T47D (cell line): ENCODE measurements around the gene TRIM45.

ENCODE experiments used
- DNase-seq, 2 experiments: peaks; one replicate each; pipeline versions ENCODE4 v3.0.0 to v3.0.0-alpha.2; 2011 to 2012; ENCODE audit warnings: low read depth in 1 of 2, low spot score in 1 of 2
- JUND ChIP-seq: IDR thresholded peaks from 2 replicates; pipeline ENCODE4 v1.6.1; 2012; ENCODE audit warnings: low read depth
- in situ Hi-C: cut with HindIII; loops from 2 replicates; pipeline ENCODE4 v1.10.0; 2016; ENCODE audit warnings: low sequenced_read_pairs, low pct_unique_long_range_greater_than_20kb

The TRIM45 gene

DNA sequence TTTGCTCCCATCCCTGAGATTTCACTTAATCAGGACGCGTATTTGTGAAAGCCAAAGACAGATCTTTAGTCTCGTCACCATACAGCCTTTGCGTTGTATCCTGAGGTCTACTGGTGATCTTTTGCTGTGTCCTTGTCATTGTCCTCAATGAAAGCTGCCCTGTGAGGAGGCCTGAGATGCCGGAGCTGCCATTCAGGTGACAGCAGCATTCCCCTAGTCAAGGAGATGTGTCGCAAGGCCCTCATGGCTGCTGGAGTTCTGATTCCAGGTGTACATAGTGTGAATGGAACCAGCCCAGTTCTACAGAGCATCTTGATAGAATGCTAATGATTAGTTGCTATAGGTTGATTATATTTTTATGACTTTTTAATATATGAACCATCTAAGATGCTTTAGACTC lies 37.3 kb downstream of the TRIM45 start:
- no peak for DNase-seq
- no peak for TF ChIP-seq JUND
- in situ Hi-C loops = no loop called here

DNA sequence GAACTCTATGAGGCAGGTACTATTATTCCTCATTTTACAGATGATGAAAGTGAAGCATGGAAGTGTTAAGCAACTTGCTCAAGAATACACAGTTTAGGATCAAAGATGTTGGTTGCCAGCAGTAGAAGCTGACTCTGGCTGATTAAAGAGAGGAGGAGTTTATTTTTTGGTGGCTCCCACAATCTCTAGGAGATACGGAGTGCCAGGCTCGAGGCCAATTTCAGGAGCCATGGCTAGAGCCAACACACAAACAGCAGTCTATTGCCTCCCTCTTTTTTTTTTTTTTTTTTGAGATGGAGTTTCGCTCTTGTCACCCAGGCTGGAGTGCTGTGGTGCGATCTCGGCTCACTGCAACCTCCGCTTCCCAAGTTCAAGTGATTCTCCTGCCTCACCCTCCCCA lies 41.8 kb downstream of the TRIM45 start:
- no peak for DNase-seq
- in situ Hi-C loops = no loop called here
- no peak for TF ChIP-seq JUND

GRCh38 chr1:117077267-117077666 lies 44.3 kb downstream of the TRIM45 start:
- in situ Hi-C loops = no loop called here
- no peak for DNase-seq

GRCh38 chr1:117076648-117077047 lies 44.9 kb downstream of the TRIM45 start:
- TF ChIP-seq JUND = no peak
- DNase-seq = no peak
- in situ Hi-C loops = no loop called here

More at GRCh38 chr1:117077267-117077666, 44.3 kb downstream of the TRIM45 start:
- no peak for TF ChIP-seq JUND

DNA sequence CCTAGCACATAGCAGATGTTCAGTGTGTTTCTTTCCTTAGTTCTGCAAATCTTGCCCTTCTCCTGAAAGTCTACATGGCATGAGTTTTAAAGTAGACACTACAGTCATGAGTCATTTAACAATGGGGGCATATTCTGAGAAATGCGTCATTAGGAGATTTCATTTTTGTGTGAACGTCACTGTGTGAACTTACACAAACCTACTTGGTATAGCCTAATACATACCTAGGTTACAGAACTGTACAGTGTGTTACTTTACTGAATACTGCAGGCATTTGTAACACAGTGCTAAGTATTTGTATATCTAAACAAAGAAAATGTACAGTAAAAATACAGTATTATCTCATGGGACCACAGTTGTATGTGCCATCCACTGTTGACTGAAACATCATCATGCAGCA lies 51.4 kb downstream of the TRIM45 start:
- in situ Hi-C loops = no loop called here

DNA sequence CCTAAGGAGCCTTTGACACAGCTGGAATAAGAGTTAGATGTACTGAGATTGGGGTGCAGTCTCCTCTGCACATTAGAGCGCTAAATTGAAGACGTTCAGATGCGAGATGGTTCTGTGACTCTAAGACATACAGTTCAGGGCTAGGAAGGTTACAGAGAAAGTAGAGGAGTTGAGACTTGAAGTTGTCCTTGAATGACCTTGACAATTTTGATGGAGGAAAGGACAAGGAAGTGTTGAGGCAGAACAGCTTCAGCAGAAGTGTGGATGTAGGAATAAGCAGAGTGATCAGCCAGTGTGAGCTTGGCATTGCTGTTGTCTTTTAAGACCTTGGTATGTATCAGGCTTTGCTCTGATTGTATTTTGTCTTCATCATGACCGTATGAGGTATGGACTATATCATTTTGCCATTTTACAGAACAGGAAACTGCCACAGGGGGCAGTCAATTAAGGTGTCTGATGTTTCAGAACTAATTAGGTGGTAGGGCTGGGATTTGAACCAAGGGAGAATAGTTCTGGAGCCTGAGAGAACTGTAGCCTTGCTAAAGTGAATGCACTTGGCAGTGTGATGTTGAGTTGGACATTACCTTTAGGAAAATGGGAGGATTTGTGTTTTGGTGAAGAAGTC lies 52.2 kb downstream of the TRIM45 start:
- DNase-seq = no peak
- TF ChIP-seq JUND = no peak
- in situ Hi-C loops = no loop called here

More for the DNA sequence above, 51.4 kb downstream of the TRIM45 start:
- no peak for TF ChIP-seq JUND
- no peak for DNase-seq

- in situ Hi-C loops = no loop called here
- TF ChIP-seq JUND = no peak
- DNase-seq = no peak
Measured at GRCh38 chr1:117068580-117068979, 53.0 kb downstream of the TRIM45 start.

GRCh38 chr1:117067533-117068370 lies 53.8 kb downstream of the TRIM45 start:
- in situ Hi-C loops = no loop called here
- no peak for TF ChIP-seq JUND
- peak; percentile 30 to 49 for DNase-seq

GRCh38 chr1:117066367-117066766 lies 55.2 kb downstream of the TRIM45 start:
- in situ Hi-C loops = no loop called here
- DNase-seq = no peak
- TF ChIP-seq JUND = no peak

DNA sequence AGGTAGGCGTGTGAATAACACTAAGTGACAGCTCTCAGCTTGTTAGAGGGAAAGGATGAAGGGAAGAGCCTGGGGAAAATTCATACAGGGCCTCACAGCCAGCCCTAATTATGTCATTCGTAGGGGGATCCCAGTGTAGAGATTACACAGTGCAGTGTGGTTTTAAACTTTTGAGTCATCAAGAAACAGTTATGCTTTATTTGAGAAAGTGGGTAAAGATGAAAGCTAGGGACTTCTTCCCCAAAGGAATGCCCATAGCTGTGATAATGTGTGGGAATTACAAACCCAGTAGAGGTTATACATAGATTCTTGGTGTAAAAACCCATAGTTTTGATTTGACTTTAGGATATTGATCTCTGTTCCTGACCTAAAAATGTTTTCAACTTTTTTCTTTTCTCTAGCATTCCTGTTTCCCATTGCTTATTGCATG lies 59.5 kb downstream of the TRIM45 start:
- in situ Hi-C loops = no loop called here
- DNase-seq = no peak
- TF ChIP-seq JUND = no peak
